Left cardiac atrium (tissue), 4 donors: ENCODE data around the gene ARFGEF3. TPM values are rescaled to one million over a fixed set of nuclear protein-coding genes. Genes with fewer than 3 reads are reported as not detected.

Experiments used
- ATAC-seq, 2 donors: fragments of 200-7000 bp; cut with Tn5 transposase; one replicate each; pipeline ENCODE4 v1.9.1; 2020; ENCODE audit warnings: mild to moderate bottlenecking in 2 of 2, moderate library complexity in 2 of 2
- DNase-seq: peaks from one replicate; pipeline ENCODE4 v3.0.0-alpha.2; 2020
- intact Hi-C, 2 donors: fragments of 100-400 bp; cut with DNase I; formaldehyde crosslinking; loops; one replicate each; pipeline versions ENCODE4 v1.14.1 to v1.15.1; 2022 to 2023
- total RNA-seq, 2 donors: library from RNA; stranded (reverse); fragmentation: NEBNext Ultra II Directional; extraction: Animal tissue kit (Norgen Biotek cat#: 25700); gene quantifications; one replicate each; pipeline ENCODE4 v1.2.1, GENCODE V29; 2021
- donor health status: DM: no; HTN: yes; CAD: no.
- donor health status: DM: no; HTN: yes; CAD: no; lungs with severe emphysema.
- donor health status: DM: yes; HTN: yes; CAD: no.
- donor health status: Dilated cardiomyopathy.

ARFGEF3 gene
- total RNA-seq, 2 donors from 2014 or later: 1.4 to 2.7 TPM

DNA sequence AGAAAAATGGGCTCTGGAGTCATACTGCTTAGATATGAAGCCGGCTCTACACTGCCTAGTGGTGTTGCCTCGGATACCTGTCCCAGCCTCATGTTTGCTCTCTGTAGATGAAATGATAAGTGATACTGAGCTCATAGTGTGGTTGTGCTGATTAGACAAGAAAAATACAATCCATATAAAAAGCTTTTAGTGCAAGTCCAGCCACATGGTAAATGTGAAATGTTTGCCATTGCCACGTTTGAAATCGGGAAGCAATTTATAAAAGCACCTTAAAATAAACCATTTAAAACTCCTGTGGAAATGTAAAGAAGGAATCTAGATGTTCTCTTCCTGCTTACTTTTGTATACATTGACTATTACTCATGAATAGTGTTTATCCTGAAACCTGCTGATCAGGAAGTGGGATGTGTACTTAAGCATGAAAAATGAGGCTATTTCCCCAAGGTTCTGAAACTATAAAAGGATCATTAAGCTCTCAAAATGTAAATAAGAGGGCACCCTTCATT lies 69.7 kb downstream of the ARFGEF3 start:
- ATAC-seq (no peak), DNase-seq (no peak)
- intact Hi-C loops: no loop called here

DNA sequence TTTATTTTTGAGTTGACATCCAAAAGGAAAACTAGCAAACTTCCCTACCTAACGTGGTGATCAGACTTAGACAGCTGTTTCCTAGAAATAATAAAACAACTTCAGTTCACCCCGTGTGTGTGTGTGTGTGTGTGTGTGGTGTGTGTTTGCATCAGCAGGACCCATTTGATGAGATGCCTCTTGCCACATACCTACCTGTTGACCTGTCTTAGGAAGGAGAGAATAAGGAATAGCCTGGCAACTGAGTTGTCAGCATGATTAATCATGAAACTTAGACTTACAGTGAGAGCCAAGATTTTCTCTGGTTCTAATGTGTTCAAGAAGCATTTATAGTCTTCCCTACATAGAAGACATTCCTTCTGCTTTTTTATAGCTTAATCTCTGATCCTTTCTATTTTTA lies 72.6 kb downstream of the ARFGEF3 start:
- no peak for DNase-seq
- ATAC-seq: peak in 1 of 2 donors; percentile 85
- intact Hi-C loops: no loop called here

DNA sequence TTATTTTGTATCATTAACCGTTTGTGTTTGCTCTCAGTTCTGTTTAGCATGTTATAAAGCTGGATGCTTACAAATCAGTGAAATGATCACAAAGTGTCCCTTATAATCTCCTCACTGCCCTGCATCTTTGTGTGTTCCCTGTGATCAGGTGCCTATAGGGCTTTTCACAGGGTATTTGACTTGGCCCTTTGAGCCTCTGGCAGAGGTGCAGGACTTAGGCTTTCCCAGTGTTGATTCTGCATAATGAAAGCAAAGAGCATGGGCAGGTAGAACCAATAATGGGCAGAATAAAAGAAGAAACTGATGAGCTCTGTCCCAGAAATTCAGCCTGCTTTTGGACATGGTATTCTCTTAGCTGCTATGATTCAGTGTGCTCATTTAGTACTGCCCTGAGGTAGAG lies 73.5 kb downstream of the ARFGEF3 start:
- intact Hi-C loops: no loop called here

DNA sequence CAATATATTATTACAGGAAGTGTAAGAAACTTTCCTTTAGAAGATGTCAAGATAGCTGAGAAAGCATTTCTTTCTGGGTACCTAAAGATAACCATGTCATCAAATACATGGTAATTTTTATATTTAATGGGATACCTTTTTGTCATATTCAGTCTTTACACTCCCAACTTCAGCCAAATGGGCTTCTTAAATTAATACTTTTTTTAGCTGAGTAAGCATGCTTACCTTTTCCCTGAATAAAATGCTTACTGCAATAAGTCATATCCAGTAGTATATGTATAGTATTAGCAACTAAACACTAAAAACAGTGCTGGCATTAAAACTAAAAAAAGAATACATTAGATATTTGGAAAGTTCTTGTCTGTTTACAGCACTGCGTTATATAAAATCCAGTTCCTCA lies 74.0 kb downstream of the ARFGEF3 start:
- no peak for ATAC-seq
- no peak for DNase-seq
- intact Hi-C loops: no loop called here

More for the DNA sequence above, 73.5 kb downstream of the ARFGEF3 start:
- DNase-seq (no peak), ATAC-seq (no peak)

DNA sequence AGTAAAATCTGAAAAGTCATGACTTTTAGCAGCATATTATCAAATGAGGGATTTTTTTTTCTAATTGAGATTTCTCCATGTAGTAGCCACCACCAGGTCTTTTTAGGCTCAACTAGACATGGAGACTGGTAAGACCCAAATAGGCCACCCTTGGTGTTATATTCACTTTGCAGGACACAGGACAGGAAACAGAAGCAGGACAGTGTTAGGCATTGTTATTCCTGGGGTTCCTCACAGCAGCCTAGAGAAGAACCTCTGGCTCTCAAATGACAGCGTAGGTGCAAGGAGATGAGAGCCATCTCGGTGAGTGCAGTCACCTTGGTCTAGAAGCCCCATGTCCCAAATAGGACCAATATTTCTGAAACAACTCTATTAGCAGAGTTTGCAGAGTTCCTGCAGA lies 75.7 kb downstream of the ARFGEF3 start:
- DNase-seq (no peak), ATAC-seq (no peak)
- intact Hi-C loops: no loop called here

DNA sequence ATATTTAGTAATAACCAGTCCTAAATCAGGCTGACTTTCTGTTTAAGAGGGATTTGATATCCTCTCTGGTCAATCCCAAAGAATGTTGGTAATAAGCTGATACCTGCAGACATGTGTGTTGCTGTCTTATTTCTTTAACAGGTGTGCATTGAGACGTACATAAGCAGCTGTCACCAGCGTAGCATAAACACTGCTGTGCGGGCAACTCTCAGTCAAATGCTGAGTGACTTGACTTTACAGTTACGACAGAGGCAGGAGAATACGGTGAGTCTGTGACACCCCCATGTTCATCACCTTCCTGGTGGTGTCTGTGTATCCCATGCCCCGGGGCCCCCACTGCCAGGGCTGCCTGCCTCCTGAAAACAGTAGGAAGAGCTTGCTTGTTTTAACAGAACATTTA lies 76.6 kb downstream of the ARFGEF3 start:
- intact Hi-C loops: no loop called here

DNA sequence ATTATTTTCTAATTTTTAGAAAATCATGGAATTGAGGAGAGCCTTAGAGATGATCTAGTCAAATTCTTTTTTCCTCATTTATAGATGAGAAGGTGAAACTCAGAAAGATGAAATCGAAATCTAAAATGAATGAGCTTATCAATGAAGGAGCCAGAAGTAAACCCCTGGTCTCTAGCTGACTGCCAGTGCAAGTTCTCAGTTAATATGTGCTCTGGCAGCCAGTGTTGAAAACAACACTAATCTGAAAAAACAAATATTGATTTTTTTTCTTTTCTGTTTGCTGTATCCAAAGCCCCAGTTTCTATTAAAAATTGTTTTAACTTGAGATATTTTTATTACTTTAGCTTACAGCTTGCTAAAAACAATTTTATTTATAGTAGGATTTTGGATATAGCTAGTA lies 78.0 kb downstream of the ARFGEF3 start:
- no peak for ATAC-seq
- intact Hi-C loops: no loop called here
- DNase-seq: no peak

More for the DNA sequence above, 76.6 kb downstream of the ARFGEF3 start:
- ATAC-seq (no peak), DNase-seq (no peak)

DNA sequence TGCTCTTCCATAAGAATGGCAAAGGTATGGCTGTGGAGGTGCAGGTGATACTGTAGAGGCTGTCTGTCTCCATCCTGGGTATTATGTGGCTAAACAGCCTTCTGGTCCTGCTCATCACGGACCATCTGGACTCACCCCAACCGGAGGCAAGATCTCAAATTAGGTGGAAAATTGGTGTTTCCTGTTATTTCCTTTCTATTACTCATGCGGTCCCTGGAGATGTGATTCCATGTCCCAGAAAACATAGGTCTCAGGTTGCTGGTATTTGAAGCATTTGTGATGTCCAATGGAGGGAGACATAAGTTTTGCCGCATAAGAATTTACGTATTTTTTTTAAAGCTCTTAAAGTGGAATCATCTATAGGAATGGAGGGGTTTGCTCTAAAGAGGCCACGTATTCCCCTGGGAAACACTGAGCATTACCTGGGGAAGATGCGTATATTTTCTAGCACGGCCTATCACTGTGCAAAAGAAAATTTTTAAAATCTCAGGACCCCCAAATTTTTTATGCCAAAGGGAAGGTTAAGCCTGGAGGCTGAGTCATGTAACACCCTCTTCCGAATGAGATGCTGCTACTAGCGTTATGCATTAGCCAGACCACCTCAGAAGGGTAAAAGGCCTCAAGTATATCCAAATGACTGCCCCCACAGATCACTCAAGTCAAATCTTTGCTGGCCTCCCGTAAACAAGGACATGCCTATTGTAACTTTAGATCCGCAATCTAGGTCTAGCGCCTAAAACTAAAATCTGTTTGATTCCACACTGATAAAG lies 78.9 kb downstream of the ARFGEF3 start:
- intact Hi-C loops: no loop called here
- no peak for DNase-seq
- no peak for ATAC-seq

DNA sequence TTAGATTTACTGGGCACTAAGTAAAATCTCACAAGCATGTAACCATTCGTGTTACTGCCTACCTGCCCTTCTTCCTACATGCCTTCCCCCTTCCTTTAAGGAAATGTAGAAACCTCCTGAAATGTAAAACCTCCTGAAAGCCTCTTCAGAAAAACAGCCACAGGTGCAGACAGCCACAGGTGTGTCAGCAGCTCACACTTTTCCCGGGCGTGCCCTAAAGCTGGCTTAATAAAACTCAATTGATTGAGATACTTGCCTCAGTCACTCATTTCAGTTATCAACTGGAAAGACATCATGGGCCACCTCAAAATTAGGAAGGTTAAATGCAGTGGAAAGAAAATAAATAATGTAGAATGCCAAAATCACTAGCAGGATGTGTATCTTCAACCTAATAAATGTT lies 79.6 kb downstream of the ARFGEF3 start:
- DNase-seq (no peak), ATAC-seq (no peak)
- intact Hi-C loops: no loop called here

DNA sequence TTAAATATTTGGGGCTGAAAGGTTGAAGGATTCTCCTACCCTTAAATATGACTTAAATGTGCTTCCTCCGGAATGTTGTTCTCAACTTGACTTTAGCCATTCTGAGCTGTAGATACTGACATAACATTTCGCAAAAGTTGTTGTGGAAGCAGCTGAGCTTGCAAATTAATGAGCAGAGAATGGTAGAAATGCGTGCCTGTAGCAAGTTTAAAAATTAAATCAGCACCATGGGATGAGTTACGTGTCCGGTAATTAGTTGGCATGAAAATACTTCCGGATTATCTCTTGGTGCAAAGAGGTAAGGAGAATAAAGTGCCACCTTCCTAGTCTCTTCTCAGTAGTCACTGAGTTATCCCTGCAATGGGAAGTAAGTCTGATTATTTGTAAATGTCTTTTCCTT lies 80.2 kb downstream of the ARFGEF3 start:
- intact Hi-C loops: no loop called here

DNA sequence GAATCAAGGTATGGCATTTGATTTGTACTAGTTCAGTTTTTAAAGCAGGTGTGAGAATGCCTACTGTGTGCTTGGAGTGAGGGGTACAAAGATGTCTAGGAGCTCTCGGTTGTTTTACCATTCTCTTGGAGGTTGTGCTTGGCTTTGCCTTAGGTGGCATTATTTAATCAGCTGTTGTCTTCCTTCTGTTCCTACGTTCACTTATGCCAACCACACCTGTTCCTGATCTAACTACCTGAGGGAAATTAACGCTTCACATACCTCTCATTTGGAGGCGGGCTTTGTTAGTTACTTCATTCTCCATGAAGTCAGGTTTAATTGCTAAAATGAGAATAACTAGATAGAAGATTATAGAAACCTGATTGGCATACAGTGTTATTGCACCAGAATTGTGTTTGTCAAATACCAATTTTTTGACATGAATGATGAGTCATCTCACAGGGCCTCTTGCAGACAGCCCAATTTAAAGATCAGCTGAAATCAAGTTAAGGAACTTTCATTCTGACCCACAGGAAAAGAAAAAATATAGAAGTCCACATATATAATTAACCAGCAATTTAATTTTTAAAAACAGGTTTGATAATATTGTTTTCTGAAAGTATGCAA lies 81.4 kb downstream of the ARFGEF3 start:
- intact Hi-C loops: no loop called here
- DNase-seq (no peak), ATAC-seq (no peak)

More for the DNA sequence above, 80.2 kb downstream of the ARFGEF3 start:
- ATAC-seq: no peak
- no peak for DNase-seq

DNA sequence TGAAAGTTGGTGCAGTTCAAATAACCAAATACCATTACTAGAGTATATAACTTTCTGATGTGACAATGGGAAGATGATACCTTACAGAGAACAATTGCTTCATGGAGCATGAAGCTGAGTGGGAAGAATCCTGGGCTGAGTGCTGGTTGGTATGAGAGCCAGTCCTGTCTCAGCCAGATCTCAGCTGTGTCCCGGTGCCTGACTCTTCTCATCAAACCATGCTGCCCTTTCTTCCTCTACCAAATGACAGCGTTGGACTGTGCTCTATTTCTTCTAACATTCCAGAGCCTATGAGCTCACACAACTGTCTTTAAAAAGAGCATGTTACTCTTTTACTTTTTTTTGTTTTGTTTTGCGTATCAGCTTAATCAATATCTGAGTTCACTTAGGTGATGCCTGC lies 84.0 kb downstream of the ARFGEF3 start:
- intact Hi-C loops: no loop called here
- ATAC-seq (no peak), DNase-seq (no peak)

DNA sequence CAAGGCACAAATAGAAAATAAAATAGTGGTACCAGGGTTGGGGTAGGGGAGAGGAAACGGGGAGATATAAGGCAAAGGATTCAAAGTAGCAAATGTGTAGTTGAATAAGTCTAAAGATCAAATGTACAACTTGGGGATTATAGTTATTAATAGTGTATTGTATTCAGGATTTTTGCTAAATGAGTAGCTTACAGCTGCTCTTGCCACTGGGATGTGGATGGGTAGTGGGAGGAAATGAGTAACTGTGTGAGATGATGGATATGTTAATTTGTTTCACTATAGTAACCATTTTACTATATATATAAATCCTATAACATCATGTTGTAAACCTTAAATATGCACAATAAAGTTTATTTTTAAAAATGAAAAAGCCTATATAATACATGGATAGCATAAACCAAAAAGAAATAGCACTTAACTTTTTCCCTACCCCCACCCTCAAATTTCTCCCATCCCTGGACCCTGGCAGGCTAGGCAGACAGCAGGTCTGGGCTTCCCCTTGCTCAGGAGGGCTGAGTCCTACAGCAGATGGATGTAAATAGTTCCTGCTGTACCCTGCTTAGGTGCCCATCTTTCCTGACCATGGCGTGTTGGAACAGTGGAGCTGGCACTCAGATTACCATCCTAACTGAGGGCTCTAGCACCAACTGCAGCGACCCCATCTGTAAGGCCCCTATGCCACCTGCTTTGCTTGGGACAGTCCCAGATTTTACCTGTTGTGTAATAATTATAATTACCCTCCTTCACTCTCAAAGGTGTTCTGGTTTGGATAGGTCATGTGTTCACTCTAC lies 85.1 kb downstream of the ARFGEF3 start:
- no peak for ATAC-seq
- intact Hi-C loops: no loop called here

DNA sequence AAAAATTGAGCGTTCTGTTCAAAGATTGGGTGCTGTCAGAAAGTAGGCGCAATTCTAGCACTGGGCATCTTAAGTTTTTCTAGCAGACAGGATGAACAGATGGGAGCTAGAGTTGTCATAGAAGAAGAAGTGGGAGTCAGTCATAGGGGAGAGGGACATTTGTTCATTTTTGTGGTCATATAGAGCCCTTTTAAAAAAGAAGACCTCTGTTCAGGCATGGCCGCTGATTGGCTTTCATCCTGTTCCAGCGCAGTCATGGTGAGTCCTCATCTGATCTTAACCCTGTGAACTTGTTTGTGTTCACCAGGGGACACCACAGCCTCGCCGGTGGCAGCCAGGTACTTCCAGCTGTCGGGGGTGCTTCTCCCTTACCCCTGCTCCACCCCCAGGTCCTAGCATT lies 86.3 kb downstream of the ARFGEF3 start:
- ATAC-seq (no peak), DNase-seq (no peak)
- intact Hi-C loops: no loop called here

More for the DNA sequence above, 85.1 kb downstream of the ARFGEF3 start:
- DNase-seq: no peak

DNA sequence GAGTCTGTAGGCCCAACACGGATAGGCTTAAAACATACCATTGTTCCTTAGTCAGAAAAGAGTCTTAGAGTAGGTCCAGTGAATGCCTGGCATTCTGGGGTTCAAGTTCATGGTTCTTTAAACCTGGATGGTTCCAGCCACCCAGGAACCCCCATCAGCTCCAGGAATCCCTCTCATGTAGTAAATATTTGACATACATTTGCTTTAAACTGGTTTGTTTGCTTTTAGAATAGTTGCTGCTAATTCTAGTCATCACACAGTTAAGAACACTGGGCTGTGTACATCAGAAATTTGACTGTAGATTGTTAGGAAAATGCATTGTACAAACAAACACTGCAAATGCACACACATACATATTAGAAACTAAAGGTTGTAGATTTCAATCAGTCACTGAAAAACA lies 87.1 kb downstream of the ARFGEF3 start:
- ATAC-seq (no peak), DNase-seq (no peak)
- intact Hi-C loops: no loop called here

DNA sequence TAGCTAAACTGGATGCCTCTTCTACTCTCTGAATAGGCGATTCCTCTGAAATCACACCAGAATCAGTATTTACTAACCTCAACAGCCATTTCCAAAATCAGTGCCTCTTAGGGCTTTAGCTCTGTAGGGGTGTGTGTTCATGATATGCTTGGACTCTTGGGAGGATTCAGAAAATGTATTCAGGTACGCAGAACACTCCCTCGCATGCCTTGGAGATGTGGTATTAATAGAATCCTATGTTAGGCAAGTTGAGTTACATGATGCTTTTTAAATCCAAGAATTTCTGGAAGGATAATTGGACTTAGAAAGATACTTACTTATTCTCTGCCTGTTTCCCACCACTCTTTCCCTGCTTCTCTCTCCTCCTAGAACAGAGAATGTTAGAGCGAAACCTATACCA lies 88.3 kb downstream of the ARFGEF3 start:
- ATAC-seq (peak in 1 of 2 donors; percentile 82), DNase-seq (no peak)
- intact Hi-C loops: no loop called here

DNA sequence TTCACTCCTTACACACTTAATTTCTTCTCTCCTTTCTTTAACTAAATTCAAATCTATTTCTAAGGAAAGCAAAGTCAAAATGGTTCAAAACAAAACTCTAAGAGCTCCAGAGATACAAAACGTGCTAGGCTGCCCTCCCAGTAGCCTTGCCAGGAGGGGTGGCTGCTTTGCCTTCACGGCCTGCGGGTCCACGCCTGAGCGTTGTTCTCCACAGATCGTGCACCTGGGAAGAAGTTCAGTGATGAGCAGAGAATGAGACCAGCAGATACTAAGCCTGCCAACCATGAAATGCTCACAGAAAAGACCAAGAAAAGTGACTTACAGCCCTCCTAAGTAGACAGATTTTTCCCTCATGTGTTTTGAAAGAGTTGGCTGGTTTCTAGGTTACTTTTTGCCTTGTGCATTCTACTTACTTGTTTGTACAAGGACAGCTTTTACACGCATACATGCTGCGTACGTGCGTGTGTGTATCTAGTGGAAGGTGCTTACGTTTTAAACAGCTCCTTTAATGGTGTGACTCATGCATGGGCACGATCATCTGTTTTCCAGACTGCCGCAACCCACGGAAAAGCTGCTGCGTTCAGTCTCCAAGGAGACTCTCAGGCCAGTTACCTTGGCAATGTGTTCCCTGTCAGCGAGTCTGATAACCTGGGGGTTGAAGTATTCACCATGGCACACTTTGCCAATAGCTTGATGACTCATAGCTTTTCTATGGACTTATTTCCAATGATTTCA lies 88.9 kb downstream of the ARFGEF3 start:
- intact Hi-C loops: no loop called here
- ATAC-seq (peak; percentile 88 to 97), DNase-seq (peak; percentile 71)

DNA sequence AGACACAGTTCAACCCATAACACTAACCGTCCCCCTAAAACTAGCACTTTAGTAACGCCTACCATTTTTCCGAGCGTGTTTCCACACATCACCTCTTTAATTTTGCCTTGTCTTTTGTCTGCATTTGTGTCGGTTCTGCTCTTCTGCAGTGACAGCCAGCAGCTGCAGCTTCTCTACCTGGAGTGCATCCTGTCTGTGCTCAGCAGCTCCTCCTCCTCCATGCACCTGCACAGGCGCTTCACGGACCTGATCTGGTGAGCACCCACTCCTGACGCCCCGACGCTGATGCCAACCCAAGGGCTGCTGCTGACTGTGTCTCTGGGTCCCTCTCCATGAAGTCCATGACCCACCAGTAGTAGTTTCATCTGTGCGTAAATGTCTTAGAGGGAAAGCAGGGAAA lies 92.0 kb downstream of the ARFGEF3 start:
- ATAC-seq: no peak
- intact Hi-C loops: no loop called here
- no peak for DNase-seq

DNA sequence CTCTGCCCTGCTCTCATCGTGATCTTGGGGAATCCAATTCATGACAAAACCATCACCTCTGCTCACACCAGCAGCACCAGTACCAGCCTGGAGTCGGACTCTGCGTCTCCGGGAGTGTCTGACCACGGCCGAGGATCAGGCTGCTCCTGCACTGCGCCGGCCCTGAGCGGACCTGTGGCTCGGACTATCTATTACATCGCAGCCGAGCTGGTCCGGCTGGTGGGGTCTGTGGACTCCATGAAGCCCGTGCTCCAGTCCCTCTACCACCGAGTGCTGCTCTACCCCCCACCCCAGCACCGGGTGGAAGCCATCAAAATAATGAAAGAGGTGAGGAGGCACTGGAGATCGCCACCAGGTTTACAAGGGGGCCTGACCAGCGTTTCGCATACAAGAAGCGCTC lies 93.7 kb downstream of the ARFGEF3 start:
- DNase-seq (no peak), ATAC-seq (no peak)
- intact Hi-C loops: no loop called here
